Endometrial microvascular endothelial cells (primary cell): ENCODE data around the gene CLEC4F. TPM values are rescaled to one million over a fixed set of nuclear protein-coding genes. Genes with fewer than 3 reads are reported as not detected.
"Not testable (repeated sequence)": the region's sequence is repeated elsewhere in the genome, so short reads cannot be mapped to it uniquely, and the experiment has no call there.

Experiments
- in situ Hi-C: cut with HindIII; loops from 2 replicates; pipeline ENCODE4 v1.10.0; 2017; ENCODE audit warnings: low sequenced_read_pairs, low pct_unique_long_range_greater_than_20kb; ENCODE audit errors: inconsistent ontology term
- total RNA-seq: library from RNA; depleted of rRNA; stranded (reverse); fragments of >200 nt; gene quantifications from one replicate; pipeline ENCODE4 v1.2.3, GENCODE V29; 2015; ENCODE audit errors: inconsistent ontology term

The CLEC4F gene
- total RNA-seq, 1 donor from 2014 or later = not detected

DNA sequence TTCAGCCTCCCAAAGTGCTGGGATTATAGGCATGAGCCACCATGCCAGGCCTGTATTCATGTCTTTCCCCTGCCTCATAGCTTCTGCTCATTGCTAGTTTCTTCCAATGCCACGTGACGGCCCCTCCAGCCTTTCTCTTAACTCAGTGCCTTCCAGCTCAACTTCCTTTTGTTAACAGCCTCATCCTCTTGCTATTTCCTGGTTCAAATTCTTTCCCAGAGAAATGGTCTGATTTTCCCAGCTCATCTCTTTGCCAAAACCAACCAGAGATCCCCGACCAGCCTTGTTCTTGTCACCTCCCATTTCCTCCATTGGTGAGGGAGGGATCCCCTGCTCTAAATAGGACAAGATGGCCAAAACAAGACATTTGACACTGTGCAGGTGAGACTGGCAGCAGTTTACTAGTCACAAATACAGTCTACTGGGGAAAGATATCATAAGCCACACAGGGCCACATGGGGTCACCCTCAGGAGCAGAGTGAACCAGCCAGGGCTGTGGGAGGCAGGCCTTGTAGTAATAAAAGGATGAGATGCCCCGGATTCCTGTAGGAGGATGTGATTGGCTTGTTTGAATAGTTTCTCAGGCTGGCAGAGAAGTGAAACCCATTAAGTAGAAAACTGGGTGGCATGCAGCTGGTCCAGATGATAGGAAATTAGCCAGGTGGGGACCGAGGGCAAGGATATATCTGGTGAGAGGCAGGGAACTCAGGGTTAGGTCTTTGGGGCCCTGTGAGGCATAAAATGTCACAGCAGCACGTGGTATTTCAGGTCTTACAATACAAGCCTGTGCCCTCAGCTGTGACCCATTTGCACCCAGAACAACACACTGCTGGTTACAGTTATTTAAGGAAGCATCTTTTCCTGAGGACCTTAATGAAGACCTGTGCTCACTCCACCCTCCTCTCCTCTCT is 8.8 kb upstream of the CLEC4F start:
- in situ Hi-C loops = no loop called here

DNA sequence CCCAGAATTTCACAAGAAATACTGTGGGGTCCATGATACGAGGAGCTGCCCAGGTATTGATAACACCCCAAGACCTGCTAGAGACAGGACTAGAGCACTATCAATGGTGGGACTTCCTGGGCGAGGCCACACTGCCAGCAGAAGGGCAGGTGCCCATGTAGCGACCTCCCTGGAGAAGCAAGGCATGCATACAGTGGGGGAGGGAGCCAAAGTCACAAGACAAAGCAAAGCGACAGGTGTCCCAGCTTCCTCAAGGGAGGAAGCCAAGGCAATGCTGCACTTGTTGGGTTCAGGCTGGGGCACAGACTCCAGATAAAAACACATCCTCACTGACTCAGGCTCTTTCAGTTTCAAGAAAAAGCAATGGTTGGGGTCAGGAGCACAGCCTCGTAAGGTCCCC is 7.7 kb upstream of the CLEC4F start:
- in situ Hi-C loops = no loop called here

DNA sequence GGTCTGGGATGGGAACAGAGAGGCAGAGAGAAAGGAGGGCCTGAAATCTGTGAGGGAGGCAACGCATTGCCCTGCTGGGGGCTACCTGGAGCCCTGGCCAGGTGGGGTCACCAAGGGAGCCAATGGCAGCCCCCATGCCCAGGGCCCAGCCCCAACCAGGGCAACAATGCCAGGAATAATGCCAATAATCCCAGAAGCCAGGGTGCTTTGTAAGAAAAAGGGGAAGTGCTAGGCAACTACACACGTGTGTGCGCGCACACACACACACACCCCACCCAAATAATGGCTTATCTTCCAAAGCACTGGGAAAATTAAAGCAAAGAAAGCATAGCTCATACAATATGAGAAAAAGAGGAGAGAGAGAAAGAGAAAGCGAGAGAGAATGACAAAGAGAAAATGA is 7.0 kb upstream of the CLEC4F start:
- in situ Hi-C loops = no loop called here

DNA sequence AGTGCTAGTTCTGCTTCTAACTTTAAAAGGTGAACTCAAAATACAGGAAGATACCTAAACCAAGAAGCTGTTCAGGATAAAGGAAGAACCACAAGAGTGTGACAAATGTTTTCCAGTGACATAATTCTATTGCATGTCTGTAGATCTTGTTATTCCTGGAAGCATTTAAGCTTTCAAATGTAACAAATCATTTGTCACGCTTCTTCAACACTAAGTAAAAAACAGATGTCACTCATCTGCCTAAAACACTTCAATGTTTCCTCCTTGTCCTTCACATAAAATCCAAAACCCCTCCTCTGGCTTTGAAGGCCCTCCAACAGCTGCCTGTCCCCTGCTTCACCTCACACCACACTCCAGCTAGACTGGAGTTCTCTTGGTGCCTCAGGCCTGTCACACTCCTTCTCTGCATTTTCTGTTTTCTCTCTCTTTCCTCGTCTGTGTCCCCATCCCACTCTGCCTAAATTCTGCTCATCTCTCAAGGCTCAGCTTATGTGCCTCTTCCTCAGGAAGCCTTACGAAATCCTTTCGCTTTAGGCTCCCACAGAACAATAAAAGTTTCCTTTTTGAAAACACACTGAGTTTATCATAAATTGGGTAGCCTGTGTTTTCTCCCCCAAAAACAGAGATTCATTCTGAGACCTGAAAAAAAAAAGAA is 6.4 kb upstream of the CLEC4F start:
- in situ Hi-C loops = no loop called here

DNA sequence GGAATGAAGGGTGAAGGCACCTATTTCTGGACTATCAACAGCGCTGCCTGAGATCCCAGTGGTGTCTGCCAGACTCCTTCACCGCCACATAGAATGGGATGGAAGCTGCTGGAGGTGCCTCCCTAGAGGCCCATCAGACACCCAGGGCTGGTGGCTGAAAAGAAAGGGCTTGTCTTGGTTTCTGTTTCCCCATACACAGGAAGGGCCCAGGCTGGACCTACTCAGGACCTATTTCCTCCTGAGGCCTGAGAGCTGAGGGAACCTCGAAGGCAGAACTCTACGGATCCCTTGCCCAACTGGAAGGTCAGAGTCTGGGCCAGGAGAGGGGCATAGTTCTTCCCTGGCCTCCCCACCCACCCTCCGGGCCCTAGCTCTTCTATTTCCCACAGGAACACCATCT is 2.9 kb upstream of the CLEC4F start:
- in situ Hi-C loops = no loop called here

DNA sequence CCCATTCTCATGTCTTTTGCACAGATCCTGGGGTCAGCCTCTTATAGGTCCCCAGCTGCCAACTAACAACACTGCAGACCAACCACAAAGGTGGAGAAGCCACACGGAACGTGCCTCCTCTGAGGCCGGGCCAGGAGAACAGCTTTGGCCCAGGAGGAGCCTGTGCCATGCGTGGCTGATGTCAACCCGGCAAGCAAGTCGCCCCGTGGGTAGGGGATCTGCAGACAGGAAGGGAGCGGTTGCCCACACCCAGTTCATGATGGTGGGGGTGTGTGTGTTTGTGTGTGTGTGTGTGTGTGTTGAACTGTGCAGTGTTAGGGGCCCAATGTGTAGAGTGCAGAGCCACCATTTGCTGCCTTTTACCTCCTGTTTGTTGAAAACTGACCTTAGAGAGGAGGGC is 2.4 kb upstream of the CLEC4F start:
- in situ Hi-C loops = no loop called here

DNA sequence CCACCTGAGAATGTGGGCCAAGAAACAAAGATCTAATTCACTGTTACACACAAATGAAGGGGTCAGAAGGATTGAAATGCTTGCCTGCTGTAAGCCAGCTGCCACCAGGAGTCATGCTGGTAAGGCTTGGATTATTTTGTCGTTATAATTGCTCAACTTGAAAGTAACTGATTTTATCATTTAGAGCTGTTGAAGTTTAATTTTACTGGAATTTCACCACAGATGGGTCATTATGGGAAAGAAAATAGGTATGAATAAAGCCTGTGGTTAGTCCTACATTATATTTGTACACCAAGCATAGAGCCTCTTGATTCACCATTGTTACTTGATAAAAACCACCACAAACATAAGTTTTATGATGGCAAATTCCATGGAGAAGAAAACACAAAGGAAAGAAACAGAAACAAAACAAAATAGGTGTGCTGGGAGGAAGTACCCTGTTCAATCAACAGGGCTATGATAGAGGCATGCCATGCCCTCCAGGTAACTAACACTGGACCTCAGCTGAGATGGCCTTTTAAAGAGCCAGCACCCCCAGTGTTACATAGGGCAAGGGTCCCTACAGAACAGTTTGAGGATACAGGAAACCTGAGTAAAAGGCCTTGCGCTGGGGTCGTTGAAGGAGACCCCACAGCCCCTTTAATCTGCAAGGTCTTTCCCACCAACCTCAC is 3.0 kb downstream of the CLEC4F start:
- in situ Hi-C loops = no loop called here

DNA sequence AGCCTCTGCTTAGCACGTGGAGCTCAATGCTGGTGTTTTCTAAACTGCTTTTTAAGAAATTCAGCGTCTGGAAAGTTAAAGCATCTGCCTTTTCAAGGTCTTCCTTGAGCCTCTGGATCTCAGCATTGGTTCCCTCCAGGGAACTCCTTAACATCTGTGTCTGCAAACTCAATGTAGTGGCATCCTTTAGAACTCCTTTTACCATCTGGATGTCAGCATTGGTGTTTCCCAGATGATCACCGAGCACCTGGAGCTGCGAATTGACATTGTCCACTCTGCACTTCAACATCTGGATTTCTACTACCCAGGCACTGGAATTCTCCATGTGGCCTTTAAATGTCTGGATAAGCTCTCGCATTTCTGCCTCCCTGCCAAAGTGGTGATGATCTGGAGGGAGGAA is 3.7 kb downstream of the CLEC4F start:
- in situ Hi-C loops = no loop called here

DNA sequence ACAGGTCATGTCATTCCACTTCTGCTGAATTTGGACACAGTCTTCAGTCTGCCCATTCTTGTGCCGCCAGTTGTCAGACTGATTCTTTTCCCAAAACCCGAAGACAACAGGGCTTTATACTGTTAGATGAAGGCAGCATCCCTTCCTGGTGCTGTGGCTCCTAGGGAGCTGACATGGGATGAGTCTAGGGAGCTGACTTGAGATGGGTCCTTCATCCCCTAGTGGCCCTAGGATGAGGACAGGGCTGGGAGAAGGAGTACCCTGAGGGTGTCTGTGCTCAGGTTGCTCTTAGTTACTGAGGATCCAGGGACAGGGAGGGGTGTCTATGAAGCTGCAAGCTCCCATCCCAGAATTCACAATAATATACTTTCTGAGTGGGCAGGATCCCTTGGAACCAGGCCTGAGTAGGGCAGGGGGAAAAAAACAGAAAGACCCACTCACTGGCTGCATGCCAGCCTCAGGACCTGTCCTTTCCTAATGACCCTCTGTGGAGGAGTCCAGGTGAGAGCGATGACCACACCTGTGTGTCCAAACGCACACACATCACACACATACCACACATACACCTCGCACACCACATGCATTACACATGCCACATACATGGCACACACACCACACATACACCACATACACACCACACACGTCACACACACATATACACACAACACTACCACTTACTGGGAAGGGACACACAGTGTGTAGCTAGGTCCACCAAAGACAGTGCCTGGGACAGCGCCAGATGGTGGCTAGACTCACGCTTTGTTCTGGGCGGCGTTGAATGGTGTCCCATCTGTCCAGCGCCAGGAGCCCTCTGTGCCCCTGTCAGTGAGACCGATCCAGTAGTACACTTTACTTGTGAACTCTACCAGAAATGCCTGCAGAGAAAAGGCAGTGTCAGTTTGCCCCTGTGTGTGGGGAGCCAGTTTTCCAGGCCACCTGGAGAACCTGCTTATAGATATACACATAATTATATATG is 11.1 kb downstream of the CLEC4F start:
- in situ Hi-C loops = no loop called here

DNA sequence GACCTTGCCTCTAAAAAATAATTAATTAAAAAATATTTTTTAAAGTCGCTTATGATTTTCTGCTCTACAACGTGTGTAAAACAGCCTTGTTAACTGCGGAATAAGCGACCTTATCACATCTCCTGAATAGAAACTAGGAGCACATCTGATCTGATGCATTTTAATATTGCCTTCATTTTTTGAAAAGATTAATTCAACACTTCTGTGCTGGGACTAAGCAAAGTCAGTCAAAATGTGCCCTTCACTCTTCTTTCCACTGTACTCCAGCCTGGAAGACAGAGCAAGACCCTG is 12.6 kb downstream of the CLEC4F start:
- in situ Hi-C loops = no loop called here

DNA sequence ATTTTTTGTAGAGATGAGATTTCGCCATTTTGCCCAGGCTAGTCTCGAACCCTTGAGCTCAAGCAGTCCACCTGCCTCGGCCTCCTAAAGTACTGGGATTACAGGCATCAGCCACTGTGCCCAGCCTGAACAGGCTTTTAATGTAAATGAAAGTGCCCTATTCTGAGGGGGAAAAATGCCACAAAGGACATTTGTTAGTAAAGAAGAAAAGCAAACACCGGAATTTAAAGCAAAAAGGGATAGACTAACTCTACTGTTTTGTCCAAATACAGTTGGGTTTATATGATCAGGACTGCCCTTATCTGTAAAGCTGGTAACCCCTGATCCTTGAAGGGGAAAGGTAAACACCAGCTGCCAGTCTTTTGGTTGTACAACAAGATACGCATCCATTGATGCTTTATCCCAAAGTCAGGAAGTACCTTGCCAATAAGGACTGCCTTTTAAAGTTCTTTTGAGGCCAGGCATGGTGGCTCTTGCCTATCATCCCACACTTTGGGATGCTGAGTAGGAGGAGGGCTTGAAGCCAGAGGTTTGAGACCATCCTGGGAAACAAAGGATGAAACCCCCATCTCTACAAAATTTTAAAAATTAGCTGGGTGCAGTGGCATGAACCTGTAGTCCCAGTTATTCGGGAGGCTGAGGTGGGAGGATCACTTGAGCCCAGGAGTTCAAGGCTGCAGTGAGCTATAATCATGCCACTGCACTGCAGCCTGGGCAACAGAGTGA is 13.1 kb downstream of the CLEC4F start:
- in situ Hi-C loops = no loop called here

DNA sequence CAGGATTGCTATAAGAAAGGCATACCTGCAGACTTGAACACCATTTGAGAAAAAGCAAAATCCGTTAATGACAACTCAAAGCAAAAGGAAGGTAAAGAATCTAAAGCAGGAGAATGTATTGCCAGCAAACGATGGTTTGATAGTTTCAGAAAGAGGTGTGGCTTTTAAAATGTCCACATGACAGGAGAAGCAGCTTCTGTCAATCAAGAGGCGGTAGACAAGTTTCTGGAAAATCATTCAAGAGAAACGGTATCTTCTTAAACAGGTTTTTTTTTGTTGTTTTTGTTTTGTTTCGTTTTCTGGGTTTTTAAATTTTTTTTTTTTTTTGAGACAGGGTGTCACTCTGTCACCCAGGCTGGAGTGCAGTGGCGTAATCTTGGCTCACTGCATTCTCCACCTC is 13.8 kb downstream of the CLEC4F start:
- in situ Hi-C loops = no loop called here

DNA sequence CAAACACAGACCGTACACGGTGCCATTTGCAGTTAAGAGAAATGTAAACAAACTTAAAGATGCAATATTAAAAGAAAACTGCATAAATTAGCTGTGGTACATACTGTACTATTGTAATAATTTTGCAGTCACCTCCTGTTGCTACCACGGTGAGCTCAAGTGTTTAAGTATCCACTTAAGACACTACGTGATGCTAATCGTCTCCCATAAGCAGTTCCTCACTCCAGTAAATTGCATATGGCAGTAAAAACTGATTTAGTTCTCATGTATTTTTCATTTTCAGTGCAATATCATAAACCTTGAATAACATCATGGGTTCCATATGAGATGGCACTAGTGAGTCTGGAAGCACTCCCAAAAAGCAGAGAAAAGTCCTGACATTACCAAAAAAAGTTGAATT is 14.4 kb downstream of the CLEC4F start:
- in situ Hi-C loops = no loop called here

DNA sequence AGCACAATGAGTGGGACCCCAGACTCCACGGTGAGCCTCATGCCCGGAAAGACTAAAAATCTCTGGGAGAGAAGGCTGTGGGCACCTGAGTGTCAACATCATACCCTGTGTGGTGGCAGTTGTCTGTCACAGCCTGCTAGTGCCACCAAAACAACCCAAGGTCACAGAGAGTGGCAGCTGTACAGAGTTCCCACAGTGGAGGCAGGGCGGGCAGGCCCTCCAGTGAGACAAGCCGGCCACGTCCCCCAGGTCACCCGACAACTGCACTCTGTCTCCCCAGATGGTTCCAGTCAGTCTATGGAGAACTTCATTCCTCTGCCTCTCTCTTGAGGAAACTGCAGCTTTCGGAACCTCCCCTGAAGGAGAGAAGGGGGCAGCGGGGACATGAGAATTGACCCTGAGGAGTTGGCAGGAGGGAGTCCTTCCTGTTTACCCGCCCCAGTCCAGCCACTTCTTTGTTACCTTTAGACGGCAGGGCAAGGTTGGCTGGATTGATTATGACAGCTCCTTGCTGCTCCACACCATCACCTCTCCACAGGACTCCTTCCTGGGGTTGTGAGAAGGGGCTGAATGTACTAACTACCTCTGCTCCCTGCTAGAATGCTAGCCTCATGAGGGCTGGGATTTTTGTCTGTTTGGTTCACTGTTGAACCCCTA is 18.7 kb downstream of the CLEC4F start:
- in situ Hi-C loops = no loop called here

DNA sequence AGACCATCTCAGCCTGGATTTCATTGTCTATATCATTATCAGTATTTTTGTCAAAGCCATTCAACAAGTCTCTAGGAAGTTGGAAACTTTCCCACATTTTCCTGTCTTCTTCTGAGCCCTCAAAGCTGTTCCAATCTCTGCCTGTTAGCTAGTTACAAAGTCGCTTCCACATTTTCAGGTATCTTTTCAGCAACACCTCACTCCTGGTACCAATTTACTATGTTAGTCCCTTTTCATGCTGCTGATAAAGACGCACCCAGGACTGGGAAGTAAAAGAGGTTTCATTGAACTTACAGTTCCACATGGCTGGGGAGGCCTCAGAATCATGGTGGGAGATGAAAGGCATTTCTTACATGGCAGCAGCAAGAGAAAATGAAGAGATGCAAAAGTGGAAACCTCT is 20.7 kb downstream of the CLEC4F start:
- in situ Hi-C loops = no loop called here

DNA sequence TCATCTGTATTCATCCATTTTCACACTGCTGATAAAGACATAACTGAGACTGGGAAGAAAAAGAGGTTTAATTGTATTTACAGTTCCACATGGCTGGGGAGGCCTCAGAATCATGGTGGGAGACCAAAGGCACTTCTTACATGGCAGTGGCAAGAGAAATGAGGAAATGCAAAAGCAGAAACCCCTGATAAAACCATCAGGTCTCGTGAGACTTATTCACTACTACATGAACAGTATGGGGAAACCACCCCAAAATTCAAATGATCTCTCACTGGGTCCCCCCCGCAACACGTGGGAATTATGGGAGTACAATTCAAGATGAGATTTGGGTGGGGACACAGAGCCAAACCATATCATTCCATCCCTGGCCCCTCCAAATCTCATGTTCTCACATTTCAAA is 22.4 kb downstream of the CLEC4F start:
- in situ Hi-C loops = not testable (repeated sequence)

DNA sequence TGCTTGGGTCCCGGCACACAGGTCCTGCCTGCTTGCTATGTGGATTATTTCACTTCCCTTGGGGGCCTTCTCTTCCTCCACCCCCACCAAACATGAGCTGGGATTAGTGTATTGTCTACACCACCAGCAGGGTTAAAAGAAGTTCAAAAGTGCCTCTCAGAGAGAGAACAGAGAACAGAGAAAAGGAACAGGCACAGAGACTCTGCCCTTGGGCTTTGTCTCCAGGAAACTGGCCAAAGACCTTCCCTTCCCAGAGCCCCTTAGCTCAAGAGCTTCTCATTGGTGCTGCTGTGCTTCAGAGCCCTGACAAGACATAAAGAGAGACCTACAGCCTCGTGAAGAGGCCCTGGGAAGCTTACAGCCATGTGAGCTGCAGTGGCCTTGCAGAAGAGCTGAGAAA is 22.9 kb downstream of the CLEC4F start:
- in situ Hi-C loops = no loop called here

DNA sequence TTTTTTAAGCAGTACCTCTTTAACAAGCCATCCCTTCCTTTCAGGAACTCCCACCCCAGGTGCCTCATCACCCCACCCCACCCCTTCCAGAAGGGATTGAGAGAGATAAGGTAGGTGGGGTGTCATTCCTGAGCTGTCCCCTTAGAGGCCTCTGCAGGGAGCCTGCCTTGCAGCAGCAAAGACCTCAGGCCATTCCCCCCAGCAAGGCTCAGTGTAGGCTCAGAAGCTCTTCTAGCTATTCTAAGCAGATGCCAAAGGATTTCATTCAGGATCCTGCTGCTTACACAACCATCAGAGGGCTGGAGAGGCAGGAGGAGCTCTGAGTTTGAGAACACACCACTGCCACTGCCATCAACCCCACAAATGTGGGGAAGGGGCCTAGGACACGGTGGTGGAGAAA is 24.1 kb downstream of the CLEC4F start:
- in situ Hi-C loops = no loop called here
